ENCODE data around the gene MTUS2. TPM values are rescaled to one million over a fixed set of nuclear protein-coding genes. Genes with fewer than 3 reads are reported as not detected.

Gene MTUS2
- total and polyA plus RNA-seq, 2 of the 8 experiments (the other 6 are each of a cell fraction or from before 2014, with no cell fraction given) = 0.18 to 0.80 TPM

DNA sequence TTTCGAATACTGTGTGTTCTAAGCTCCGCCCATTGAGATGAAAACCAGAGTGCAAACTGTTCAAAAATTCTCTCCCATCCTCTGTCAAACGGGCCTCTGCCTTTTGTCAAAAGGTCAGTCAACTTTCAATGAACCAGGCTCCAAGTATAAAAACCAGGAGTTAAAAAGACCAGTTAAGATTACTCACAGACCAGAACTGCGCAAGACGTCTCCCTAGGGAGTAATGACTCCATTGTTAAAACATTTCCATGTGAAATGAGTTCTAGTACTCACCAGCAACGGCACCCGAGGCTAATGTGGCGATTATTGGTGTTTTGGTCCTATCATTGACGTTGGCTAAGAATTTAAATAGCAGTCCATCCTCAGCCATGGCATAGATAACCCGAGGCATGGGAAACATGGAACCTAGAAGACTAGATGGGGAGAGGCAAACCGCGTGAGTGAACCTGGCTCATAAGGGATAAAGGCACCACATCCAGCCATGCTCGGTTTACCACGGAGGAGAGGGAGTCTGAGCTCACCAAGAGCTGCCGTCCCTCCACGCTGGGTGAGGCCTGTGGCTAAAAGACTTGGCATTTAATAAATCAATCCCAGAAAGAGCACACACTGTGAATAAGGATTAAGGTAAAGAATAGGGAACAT, 702.0 kb downstream of the MTUS2 start:
- Histone ChIP-seq H3K9me3 (ENCODE audit: insufficient read depth in 2 of 2, low read depth in 1 of 2, low read length in 1 of 2) (no peaks in the 10 kb centered on the region), H3K9ac (replicated peaks in 1 of 4; ENCODE audit: extremely low read depth in 1 of 4, low read depth in 3 of 4, low read length in 3 of 4) (no peak overlapping the region), H3K79me2 (ENCODE audit: control insufficient read depth in 1 of 2, insufficient read depth in 2 of 2, low read length in 2 of 2) (peaks cover 0 to 13% of the 10 kb centered on the region in 2 experiments; a peak in 1 of 4 replicates), H3K4me2 (ENCODE audit: insufficient read depth in 1 of 2, low read depth in 2 of 2, low read length in 2 of 2) (no peak overlapping the region), H3K4me1 (replicated peaks in 1 of 4; ENCODE audit: control insufficient read depth in 3 of 4, insufficient read depth in 4 of 4, low read length in 3 of 4) (no peaks in the 10 kb centered on the region), H3K23ac (ENCODE audit: insufficient read length) (no peak overlapping the region), H3K4ac (replicated peaks; ENCODE audit: insufficient read length, low read depth, low read length) (no peak overlapping the region), H4K20me1 (replicated peaks in 1 of 2; ENCODE audit: control insufficient read depth in 1 of 2, insufficient read depth in 2 of 2, low read length in 2 of 2) (peaks cover 4 to 19% of the 10 kb centered on the region in 2 experiments), H3K36me3 (ENCODE audit: control insufficient read depth in 2 of 4, insufficient read depth in 4 of 4, low read length in 3 of 4) (peaks cover 8 to 73% (median 47%) of the 10 kb centered on the region in 4 experiments), H2BK15ac (ENCODE audit: low read length) (no peak overlapping the region), H3K18ac (ENCODE audit: extremely low read depth, low read length) (no peak overlapping the region), H2AK5ac (ENCODE audit: low read depth, low read length) (no peak overlapping the region), H3K27me3 (replicated peaks in 1 of 4; ENCODE audit: control insufficient read depth in 3 of 4, extremely low read depth in 1 of 4, insufficient read depth in 3 of 4, low read length in 3 of 4) (no peaks in the 10 kb centered on the region), H2BK12ac (ENCODE audit: low read depth, low read length) (no peak overlapping the region), H4K5ac (ENCODE audit: insufficient read length, low read depth, low read length) (no peak overlapping the region), H3K27ac (ENCODE audit: low read depth, low read length) (no peak overlapping the region), H4K8ac (ENCODE audit: extremely low read depth, insufficient read depth, low read length) (no peak overlapping the region), H2BK120ac (replicated peaks; ENCODE audit: low read depth, low read length) (no peak overlapping the region), H2BK5ac (ENCODE audit: low read depth, low read length) (no peak overlapping the region), H3K79me1 (ENCODE audit: low read depth, low read length) (peaks cover 7% of the 10 kb centered on the region; the same call in 1 of the 2 replicates), H2AFZ (ENCODE audit: low read length) (no peak overlapping the region), H3K56ac (replicated peaks; ENCODE audit: insufficient read length, low read depth, low read length) (no peak overlapping the region), H2BK20ac (ENCODE audit: low read length) (no peak overlapping the region), H3K4me3 (ENCODE audit: extremely low read depth in 1 of 4, insufficient read depth in 2 of 4, low read depth in 3 of 4, low read length in 4 of 4) (no peak overlapping the region), H3K23me2 (ENCODE audit: low read depth, low read length) (peaks cover 4% of the 10 kb centered on the region; the same call in 1 of the 2 replicates), H4K91ac (replicated peaks; ENCODE audit: insufficient read length, low read length) (no peak overlapping the region), H3K14ac (ENCODE audit: insufficient read length) (no peak overlapping the region)
- 92% methylated on average over 16 of the region's 16 CpGs; no CpG with 5 or more reads in 1 of the 2 experiments for WGBS, 2 experiments (ENCODE audit: extremely low coverage in 1 of 2, insufficient coverage in 1 of 2, insufficient read length in 1 of 2, insufficient replicate concordance in 2 of 2, low coverage in 1 of 2, low lambda C conversion rate in 2 of 2, missing lambda C conversion rate in 1 of 2)
- FAIRE-seq (no peak), DNase-seq (ENCODE audit: low read depth in 1 of 2, low spot score in 2 of 2) (no peak)
- ChIA-PET CTCF (ENCODE audit: partially characterized antibody) (interaction anchor here (1.9 to 2.5 kb wide), 2 partner anchors 14 to 185 kb away, joined by 5 read pairs; no protein-coding TSS in a partner anchor), POLR2A (ENCODE audit: partially characterized antibody) (interaction anchor here (0.7 to 1.4 kb wide), 6 partner anchors 8 to 73 kb away, joined by 3 to 4 read pairs (median 3); partner anchors contain the start of gene SLC7A1)
- TF ChIP-seq CREB1 (IDR thresholded peaks at IDR 0.05) (no peak), RNF2 (IDR thresholded peaks at IDR 0.05; ENCODE audit: borderline replicate concordance, low read depth, low read length, missing control alignments, poor library complexity, severe bottlenecking) (no peak)
- TF ChIP-seq, protein P1, sequence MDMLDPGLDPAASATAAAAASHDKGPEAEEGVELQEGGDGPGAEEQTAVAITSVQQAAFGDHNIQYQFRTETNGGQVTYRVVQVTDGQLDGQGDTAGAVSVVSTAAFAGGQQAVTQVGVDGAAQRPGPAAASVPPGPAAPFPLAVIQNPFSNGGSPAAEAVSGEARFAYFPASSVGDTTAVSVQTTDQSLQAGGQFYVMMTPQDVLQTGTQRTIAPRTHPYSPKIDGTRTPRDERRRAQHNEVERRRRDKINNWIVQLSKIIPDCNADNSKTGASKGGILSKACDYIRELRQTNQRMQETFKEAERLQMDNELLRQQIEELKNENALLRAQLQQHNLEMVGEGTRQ (IDR thresholded peaks at IDR 0.05; ENCODE audit: low read length) = no peak
